Sigmoid colon (tissue), 7 donors: Measurements from ENCODE around the gene RSPH6A. TPM values are rescaled to one million over a fixed set of nuclear protein-coding genes. Genes with fewer than 3 reads are reported as not detected.

Experiments
- DNase-seq: peaks from one replicate; pipeline ENCODE4 v3.0.0-alpha.2; 2019
- H3K27ac ChIP-seq, 4 donors: fragments of 200-600 bp; sonication (generic); one replicate each; pipeline ENCODE4 v1.5.1; 2016 to 2019; ENCODE audit warnings: mild to moderate bottlenecking in 1 of 4
- H3K27me3 ChIP-seq, 3 donors: fragments of 200-600 bp; sonication (generic); one replicate each; pipeline ENCODE4 v1.5.1; 2019; ENCODE audit warnings: mild to moderate bottlenecking in 1 of 3
- H3K36me3 ChIP-seq, 4 donors: fragments of 200-600 bp; sonication (generic); one replicate each; pipeline ENCODE4 v1.5.1; 2016 to 2019
- H3K4me1 ChIP-seq, 4 donors: fragments of 200-600 bp; sonication (generic); one replicate each; pipeline ENCODE4 v1.5.1; 2017 to 2019
- H3K4me3 ChIP-seq, 4 donors: fragments of 200-600 bp; sonication (generic); one replicate each; pipeline ENCODE4 v1.5.1; 2017 to 2019; ENCODE audit warnings: mild to moderate bottlenecking in 2 of 4, moderate library complexity in 1 of 4
- H3K9me3 ChIP-seq, 4 donors: fragments of 200-600 bp in 3 of 4; sonication (generic) in 3 of 4; one replicate each; pipeline versions ENCODE4 v1.5.1 to v1.6.1; 2013 to 2019
- CTCF ChIP-seq, 4 experiments: fragments of 450-650 bp in 3 of 4; fragments of 200-600 bp in 1 of 4; IDR thresholded peaks; one replicate each; pipeline ENCODE4 v1.5.1; 2016 to 2019; ENCODE audit warnings: antibody characterized with exemption in 4 of 4, mild to moderate bottlenecking in 3 of 4, moderate library complexity in 2 of 4
- EP300 ChIP-seq, 4 donors: sonication (generic); formaldehyde crosslinking; IDR thresholded peaks; one replicate each; pipeline ENCODE4 v1.6.1; 2017; ENCODE audit warnings: antibody characterized with exemption in 4 of 4
- POLR2A ChIP-seq, 2 donors: fragments of 450-650 bp; IDR thresholded peaks; one replicate each; pipeline ENCODE4 v1.6.1; 2016; ENCODE audit warnings: antibody characterized with exemption in 2 of 2, mild to moderate bottlenecking in 2 of 2, moderate library complexity in 2 of 2
- POLR2AphosphoS5 ChIP-seq, 4 donors: sonication (generic); formaldehyde crosslinking; IDR thresholded peaks; one replicate each; pipeline ENCODE4 v1.6.1; 2017; ENCODE audit warnings: antibody characterized with exemption in 4 of 4
- WGBS, 2 donors: extraction: QIAGEN DNeasy Blood & Tissue Kit; methylation state at CpG; one replicate each; pipeline ENCODE4 v1.1.7; 2013; 5-methylcytosine and 5-hydroxymethylcytosine counted together
- intact Hi-C: fragments of 100-400 bp; cut with DNase I; formaldehyde crosslinking; loops from one replicate; pipeline ENCODE4 v1.15.1; 2023
- polyA plus RNA-seq, 3 donors: library from polyadenylated mRNA; stranded (reverse); fragments of 200-250 nt; gene quantifications; one replicate each; pipeline ENCODE4 v1.2.3, GENCODE V29; 2013
- total RNA-seq, 4 donors: library from RNA; depleted of rRNA; stranded (reverse); fragments of >200 nt; gene quantifications; one replicate each; pipeline ENCODE4 v1.1.0, GENCODE V29; 2016
- donor health status: healthy with polysubstance abuse.
- donor health status: Bipolar disorder and iron deficiency.
- donor health status: healthy.

The RSPH6A gene
- total and polyA plus RNA-seq, 7 donors = 0.12 TPM; not detected in 6

GRCh38 chr19:45798995-45799517 is 16.1 kb downstream of the RSPH6A start:
- H3K27me3 ChIP-seq = no peaks in the 10 kb centered on the region
- H3K4me1 ChIP-seq = peaks cover 0 to 8% (median 6%) of the 10 kb centered on the region in 4 donors
- no peaks in the 10 kb centered on the region for H3K9me3 ChIP-seq
- DNase-seq = no peak
- intact Hi-C loops = loop anchor here (1.0 kb wide), 1 partner anchor 29 kb away; no protein-coding TSS in a partner anchor
- 7 to 9% methylated on average over 10 of the region's 10 CpGs for whole genome bisulfite sequencing, 2 donors
- no peak overlapping the region for H3K27ac ChIP-seq
- H3K36me3 ChIP-seq = no peaks in the 10 kb centered on the region
- no peak overlapping the region for H3K4me3 ChIP-seq
- TF ChIP-seq EP300 (IDR thresholded peaks at IDR 0.05) = no peak
- peak; percentile 89 to 94 (median 92) for TF ChIP-seq CTCF (IDR thresholded peaks at IDR 0.05)
- TF ChIP-seq POLR2AphosphoS5 (IDR thresholded peaks at IDR 0.05) = peak in 1 of 4 donors; percentile 30
- no peak for TF ChIP-seq POLR2A (IDR thresholded peaks at IDR 0.05)

GRCh38 chr19:45794627-45795026 is 20.5 kb downstream of the RSPH6A start:
- Histone ChIP-seq H3K36me3 (peaks cover 0 to 13% (median 5%) of the 10 kb centered on the region in 4 donors), H3K4me3 (no peak overlapping the region), H3K27me3 (no peaks in the 10 kb centered on the region), H3K9me3 (no peaks in the 10 kb centered on the region), H3K4me1 (peaks cover 0 to 31% (median 25%) of the 10 kb centered on the region in 4 donors), H3K27ac (no peak overlapping the region)
- 78 to 86% methylated on average over 2 of the region's 2 CpGs for WGBS, 2 donors
- intact Hi-C loops = loop anchor here (5.0 kb wide), 2 partner anchors 102 to 467 kb away; partner anchors contain the start of genes QPCTL and SNRPD2
- DNase-seq = no peak
- TF ChIP-seq EP300 (IDR thresholded peaks at IDR 0.05) (no peak), POLR2A (IDR thresholded peaks at IDR 0.05) (no peak), CTCF (IDR thresholded peaks at IDR 0.05) (no peak), POLR2AphosphoS5 (IDR thresholded peaks at IDR 0.05) (no peak)

GRCh38 chr19:45793876-45794275 is 21.2 kb downstream of the RSPH6A start:
- no peak for TF ChIP-seq EP300 (IDR thresholded peaks at IDR 0.05)
- no peak for TF ChIP-seq CTCF (IDR thresholded peaks at IDR 0.05)
- no peak for TF ChIP-seq POLR2AphosphoS5 (IDR thresholded peaks at IDR 0.05)
- TF ChIP-seq POLR2A (IDR thresholded peaks at IDR 0.05) = no peak
- no peak for DNase-seq
- 43 to 46% methylated on average over 6 of the region's 6 CpGs for WGBS, 2 donors

GRCh38 chr19:45793178-45793564 is 21.9 kb downstream of the RSPH6A start:
- intact Hi-C loops = loop anchor here (5.0 kb wide), 2 partner anchors 101 to 466 kb away; partner anchors contain the start of genes QPCTL and SNRPD2
- H3K4me3 ChIP-seq = peak overlapping the region in 1 of 4 donors; percentile 78

More at GRCh38 chr19:45793876-45794275, 21.2 kb downstream of the RSPH6A start:
- no peaks in the 10 kb centered on the region for H3K9me3 ChIP-seq
- no peaks in the 10 kb centered on the region for H3K27me3 ChIP-seq
- intact Hi-C loops = loop anchor here (5.0 kb wide), 2 partner anchors 102 to 467 kb away; partner anchors contain the start of genes QPCTL and SNRPD2
- H3K4me3 ChIP-seq = no peak overlapping the region
- no peak overlapping the region for H3K27ac ChIP-seq
- peaks cover 0 to 27% (median 23%) of the 10 kb centered on the region in 4 donors for H3K4me1 ChIP-seq
- peaks cover 0 to 21% (median 11%) of the 10 kb centered on the region in 4 donors for H3K36me3 ChIP-seq

More at GRCh38 chr19:45793178-45793564, 21.9 kb downstream of the RSPH6A start:
- Histone ChIP-seq H3K27me3 (no peaks in the 10 kb centered on the region), H3K27ac (peak overlapping the region; percentile 40 to 92 (median 75)), H3K36me3 (peaks cover 0 to 28% (median 14%) of the 10 kb centered on the region in 4 donors), H3K4me1 (peaks cover 0 to 23% (median 19%) of the 10 kb centered on the region in 4 donors), H3K9me3 (no peaks in the 10 kb centered on the region)
- TF ChIP-seq POLR2AphosphoS5 (IDR thresholded peaks at IDR 0.05) = no peak
- TF ChIP-seq CTCF (IDR thresholded peaks at IDR 0.05) = no peak
- no peak for TF ChIP-seq POLR2A (IDR thresholded peaks at IDR 0.05)
- TF ChIP-seq EP300 (IDR thresholded peaks at IDR 0.05) = no peak
- WGBS, 2 donors = 21 to 44% methylated on average over 3 of the region's 3 CpGs
- DNase-seq = no peak
